ENCODE results near the gene DAZAP1. TPM values are rescaled to one million over a fixed set of nuclear protein-coding genes. Genes with fewer than 3 reads are reported as not detected.

DAZAP1 gene
- total RNA-seq, 1 experiment from 2014 or later: 144 TPM

DNA sequence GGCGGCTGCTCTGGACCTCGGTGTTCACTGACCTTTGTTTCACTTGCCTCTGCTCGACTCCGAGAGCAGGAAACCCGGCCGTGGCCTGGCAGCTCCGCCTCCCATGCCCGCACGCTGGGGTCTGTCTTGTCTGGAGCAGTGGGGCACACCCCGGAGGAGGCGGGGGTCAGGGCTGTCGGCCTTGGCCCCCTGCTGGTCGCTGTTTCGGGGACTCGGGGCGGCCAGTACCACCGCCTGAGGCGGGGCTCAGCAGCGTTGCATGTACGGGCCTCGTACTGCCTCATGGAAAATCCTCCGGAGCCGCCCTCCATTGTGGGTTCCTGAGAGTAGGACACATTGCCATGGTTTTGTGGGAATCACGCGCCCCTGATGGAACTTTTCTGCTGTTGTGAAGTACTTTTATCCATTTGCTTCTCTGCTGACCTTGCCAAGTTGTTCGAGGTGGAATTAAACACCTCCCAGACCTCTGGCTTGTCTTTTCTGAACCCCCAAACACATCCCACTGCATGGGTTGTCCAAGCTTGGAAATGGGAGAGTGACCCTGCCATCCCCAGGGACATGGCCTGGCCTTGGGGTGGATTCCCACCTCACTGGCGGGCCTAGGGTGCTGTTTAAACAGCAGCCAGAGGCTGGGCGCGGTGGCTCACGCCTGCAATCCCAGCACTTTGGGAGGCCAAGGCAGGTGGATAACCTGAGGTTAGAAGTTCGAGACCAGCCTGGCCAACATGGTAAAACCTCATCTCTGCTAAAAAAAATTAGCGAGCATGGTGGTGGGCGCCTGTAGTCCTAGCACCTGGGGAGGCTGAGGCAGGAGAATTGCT is 29.2 kb upstream of the DAZAP1 start:
- intact Hi-C loops (cut with micrococcal nuclease; ENCODE audit: unreplicated experiment): no loop called here
- no peaks in the 10 kb centered on the region for H3K9me2 ChIP-seq (ENCODE audit: insufficient read depth)
- H3K4me1 ChIP-seq (replicated peaks; ENCODE audit: insufficient read depth): no peaks in the 10 kb centered on the region
- H4K20me1 ChIP-seq (ENCODE audit: insufficient read depth): no peaks in the 10 kb centered on the region
- H3K36me3 ChIP-seq (ENCODE audit: low read depth): no peaks in the 10 kb centered on the region
- BruUV-seq (replicated peaks): no TSS peak
- ChIA-PET CTCF (no interaction called here), POLR2A (ENCODE audit: unreplicated experiment) (no interaction called here)
- no peak overlapping the region for H2AFZ ChIP-seq
- H3K9me3 ChIP-seq (ENCODE audit: insufficient read depth, low read depth): no peaks in the 10 kb centered on the region
- no peaks in the 10 kb centered on the region for H3K27me3 ChIP-seq (ENCODE audit: insufficient read depth, low read depth)
- H3K4me2 ChIP-seq: no peak overlapping the region
- H3F3A ChIP-seq (ENCODE audit: insufficient read depth, low read depth): peaks cover 5% of the 10 kb centered on the region; the same call in 1 of the 2 replicates
- no peak overlapping the region for H3K27ac ChIP-seq
- DNase-seq: no peak
- no peaks in the 10 kb centered on the region for H3K79me2 ChIP-seq (ENCODE audit: low read depth)
- TF ChIP-seq, protein P1, sequence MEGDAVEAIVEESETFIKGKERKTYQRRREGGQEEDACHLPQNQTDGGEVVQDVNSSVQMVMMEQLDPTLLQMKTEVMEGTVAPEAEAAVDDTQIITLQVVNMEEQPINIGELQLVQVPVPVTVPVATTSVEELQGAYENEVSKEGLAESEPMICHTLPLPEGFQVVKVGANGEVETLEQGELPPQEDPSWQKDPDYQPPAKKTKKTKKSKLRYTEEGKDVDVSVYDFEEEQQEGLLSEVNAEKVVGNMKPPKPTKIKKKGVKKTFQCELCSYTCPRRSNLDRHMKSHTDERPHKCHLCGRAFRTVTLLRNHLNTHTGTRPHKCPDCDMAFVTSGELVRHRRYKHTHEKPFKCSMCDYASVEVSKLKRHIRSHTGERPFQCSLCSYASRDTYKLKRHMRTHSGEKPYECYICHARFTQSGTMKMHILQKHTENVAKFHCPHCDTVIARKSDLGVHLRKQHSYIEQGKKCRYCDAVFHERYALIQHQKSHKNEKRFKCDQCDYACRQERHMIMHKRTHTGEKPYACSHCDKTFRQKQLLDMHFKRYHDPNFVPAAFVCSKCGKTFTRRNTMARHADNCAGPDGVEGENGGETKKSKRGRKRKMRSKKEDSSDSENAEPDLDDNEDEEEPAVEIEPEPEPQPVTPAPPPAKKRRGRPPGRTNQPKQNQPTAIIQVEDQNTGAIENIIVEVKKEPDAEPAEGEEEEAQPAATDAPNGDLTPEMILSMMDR (conservative IDR thresholded peaks at IDR 0.05): no peak
- TF ChIP-seq EZH2 (IDR thresholded peaks at IDR 0.05; ENCODE audit: low read depth): no peak
- no peak overlapping the region for H3K4me3 ChIP-seq

DNA sequence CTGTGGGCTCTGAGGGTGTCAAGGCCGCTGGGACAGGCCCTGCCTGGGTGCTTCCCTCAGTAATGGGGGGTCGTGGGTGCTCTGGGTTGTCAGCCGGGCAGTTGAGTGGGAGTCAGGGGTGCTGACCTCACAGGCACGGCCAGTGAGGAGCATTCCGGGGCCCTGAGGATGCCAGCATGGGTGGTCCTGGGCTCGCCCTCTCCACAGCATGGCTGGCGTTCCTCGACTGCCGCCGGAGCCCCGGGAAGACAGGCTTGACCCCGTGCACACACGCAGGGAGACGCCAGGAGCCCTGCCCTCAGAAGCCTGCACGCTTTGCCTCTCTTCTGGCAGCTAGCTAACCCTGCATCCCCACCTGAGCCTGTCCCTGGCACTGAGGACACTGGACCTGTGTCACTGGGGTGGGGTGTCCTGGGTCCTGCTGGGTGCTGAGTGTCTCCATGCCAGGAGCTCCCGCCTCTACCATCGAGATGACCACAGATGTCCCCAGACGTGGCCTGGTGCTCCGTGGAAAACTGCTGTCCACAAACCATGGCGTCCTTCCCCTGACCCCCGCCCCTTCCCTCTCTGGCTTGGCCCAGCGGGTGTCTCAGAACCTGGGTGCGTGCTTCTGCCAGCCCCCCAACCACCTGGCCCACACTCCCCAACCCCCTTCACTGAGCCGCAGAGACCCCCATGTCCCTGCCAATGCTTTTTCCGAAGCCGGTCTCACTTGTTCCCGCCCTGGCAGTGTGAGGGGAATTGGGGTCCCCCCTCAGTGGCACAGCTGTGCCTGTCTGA is 28.1 kb upstream of the DAZAP1 start:
- H3K4me3 ChIP-seq: no peak overlapping the region
- no peak for DNase-seq
- ChIA-PET POLR2A (ENCODE audit: unreplicated experiment) (no interaction called here), CTCF (no interaction called here)
- H2AFZ ChIP-seq: no peak overlapping the region
- no peak overlapping the region for H3K27ac ChIP-seq
- no peaks in the 10 kb centered on the region for H3K4me1 ChIP-seq (replicated peaks; ENCODE audit: insufficient read depth)
- H3K27me3 ChIP-seq (ENCODE audit: insufficient read depth, low read depth): no peaks in the 10 kb centered on the region
- H3K79me2 ChIP-seq (ENCODE audit: low read depth): 0 out of 2 replicates have a peak, but pooled peaks cover 3% of the 10 kb centered on the region
- intact Hi-C loops (cut with micrococcal nuclease; ENCODE audit: unreplicated experiment): no loop called here
- peaks cover 5% of the 10 kb centered on the region; the same call in 1 of the 2 replicates for H3F3A ChIP-seq (ENCODE audit: insufficient read depth, low read depth)
- H3K9me2 ChIP-seq (ENCODE audit: insufficient read depth): no peaks in the 10 kb centered on the region
- TF ChIP-seq, protein P1 (conservative IDR thresholded peaks at IDR 0.05): no peak
- no peak for TF ChIP-seq EZH2 (IDR thresholded peaks at IDR 0.05; ENCODE audit: low read depth)
- no peaks in the 10 kb centered on the region for H3K9me3 ChIP-seq (ENCODE audit: insufficient read depth, low read depth)
- BruUV-seq (replicated peaks): no TSS peak
- H3K36me3 ChIP-seq (ENCODE audit: low read depth): no peaks in the 10 kb centered on the region
- no peak overlapping the region for H3K4me2 ChIP-seq
- H4K20me1 ChIP-seq (ENCODE audit: insufficient read depth): no peaks in the 10 kb centered on the region

DNA sequence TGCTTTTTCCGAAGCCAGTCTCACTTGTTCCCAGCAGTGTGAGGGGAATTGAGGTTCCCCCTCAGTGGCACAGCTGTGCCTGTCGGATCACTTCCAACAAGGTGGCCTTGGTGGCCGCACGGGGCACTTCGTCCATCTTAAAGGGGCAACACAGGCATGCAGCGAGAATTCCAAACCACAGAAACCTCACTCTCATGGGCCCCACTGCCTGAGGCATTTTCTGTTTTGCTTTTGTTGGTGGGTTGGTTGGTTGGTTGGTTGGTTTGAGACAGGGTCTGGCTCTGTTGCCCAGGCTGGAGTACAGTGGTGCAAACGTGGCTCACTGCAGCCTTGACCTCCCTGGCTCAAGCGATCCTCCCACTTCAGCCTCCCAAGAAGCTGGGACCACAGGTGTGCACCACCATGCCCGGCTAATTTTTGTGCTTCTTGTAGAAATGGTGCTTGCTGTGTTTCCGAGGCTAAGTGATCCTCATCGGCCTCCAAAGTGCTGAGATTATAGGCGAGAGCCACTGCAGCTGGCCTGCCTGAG is 27.4 kb upstream of the DAZAP1 start:
- no peak for TF ChIP-seq EZH2 (IDR thresholded peaks at IDR 0.05; ENCODE audit: low read depth)
- TF ChIP-seq, protein P1 (conservative IDR thresholded peaks at IDR 0.05): no peak
- ChIA-PET CTCF (no interaction called here), POLR2A (ENCODE audit: unreplicated experiment) (no interaction called here)
- Histone ChIP-seq H3K9me3 (ENCODE audit: insufficient read depth, low read depth) (no peaks in the 10 kb centered on the region), H3K4me2 (no peak overlapping the region), H3K4me3 (no peak overlapping the region), H3K36me3 (ENCODE audit: low read depth) (no peaks in the 10 kb centered on the region), H3K4me1 (replicated peaks; ENCODE audit: insufficient read depth) (no peaks in the 10 kb centered on the region), H4K20me1 (ENCODE audit: insufficient read depth) (no peaks in the 10 kb centered on the region), H3K79me2 (ENCODE audit: low read depth) (0 out of 2 replicates have a peak, but pooled peaks cover 4% of the 10 kb centered on the region), H2AFZ (no peak overlapping the region), H3K27ac (no peak overlapping the region), H3F3A (ENCODE audit: insufficient read depth, low read depth) (peaks cover 5% of the 10 kb centered on the region; the same call in 1 of the 2 replicates), H3K9me2 (ENCODE audit: insufficient read depth) (no peaks in the 10 kb centered on the region), H3K27me3 (ENCODE audit: insufficient read depth, low read depth) (no peaks in the 10 kb centered on the region)
- no TSS peak for BruUV-seq (replicated peaks)
- no peak for DNase-seq
- intact Hi-C loops (cut with micrococcal nuclease; ENCODE audit: unreplicated experiment): no loop called here

All from PC-9 (cell line).